OCI-LY3 (cell line): Measurements from ENCODE around the gene ITK.

Experiments
- H2AFZ ChIP-seq: fragments of 200-600, 300-600 bp; shearing (Covaris generic); 2 replicates; pipeline ENCODE4 v1.6.0; 2014; ENCODE audit warnings: antibody characterized with exemption, low read depth, low read length
- H3K27ac ChIP-seq: fragments of 200-600, 300-600 bp; sonication (generic); 2 replicates; pipeline ENCODE4 v1.5.1; 2014; ENCODE audit warnings: mild to moderate bottlenecking, low read length, moderate library complexity, mixed read lengths
- H3K27me3 ChIP-seq: fragments of 200-600, 300-600 bp; sonication (generic); 2 replicates; pipeline ENCODE4 v1.6.1; 2014; ENCODE audit warnings: low read depth, low read length, mixed read lengths
- H3K36me3 ChIP-seq: fragments of 200-600, 300-600 bp; sonication (generic); replicated peaks from 2 replicates; pipeline ENCODE3; 2014; ENCODE audit warnings: low read depth, low read length, mixed read lengths
- H3K4me1 ChIP-seq: fragments of 300-600, 200-600 bp; sonication (generic); 2 replicates; pipeline ENCODE4 v1.6.1; 2014; ENCODE audit warnings: low read length, mixed read lengths
- H3K4me2 ChIP-seq: fragments of 200-600, 300-600 bp; sonication (generic); 2 replicates; pipeline ENCODE4 v1.6.1; 2014; ENCODE audit warnings: low read length, mixed read lengths
- H3K4me3 ChIP-seq: fragments of 300-600, 200-600 bp; sonication (generic); 2 replicates; pipeline ENCODE4 v1.5.1; 2014; ENCODE audit warnings: antibody characterized with exemption, mild to moderate bottlenecking, low read length, moderate library complexity
- H3K79me2 ChIP-seq: fragments of 300-600, 200-600 bp; shearing (Covaris generic); 2 replicates; pipeline ENCODE4 v1.6.1; 2014; ENCODE audit warnings: mild to moderate bottlenecking, low read length, mixed read lengths
- H3K9ac ChIP-seq: fragments of 300-600, 200-600 bp; shearing (Covaris generic); 2 replicates; pipeline ENCODE4 v1.6.0; 2014; ENCODE audit warnings: mild to moderate bottlenecking, low read length, moderate library complexity
- H3K9me3 ChIP-seq: fragments of 200-600, 300-600 bp; shearing (Covaris generic); 2 replicates; pipeline ENCODE4 v1.6.1; 2014; ENCODE audit warnings: low read length, mixed read lengths; ENCODE audit not compliant: insufficient read depth
- H4K20me1 ChIP-seq: fragments of 200-600, 300-600 bp; sonication (generic); 2 replicates; pipeline ENCODE4 v1.6.1; 2016; ENCODE audit warnings: low read length, mixed read lengths; ENCODE audit not compliant: insufficient read depth
- CTCF ChIP-seq: fragments of 200-600, 300-600 bp; sonication (generic); IDR thresholded peaks from 2 replicates; pipeline ENCODE4 v1.5.1; 2014; ENCODE audit warnings: antibody characterized with exemption, low read length, low read depth
- EZH2phosphoT487 ChIP-seq: fragments of 200-600 bp; shearing (Covaris generic); IDR thresholded peaks from 2 replicates; pipeline ENCODE4 v1.6.1; 2018; ENCODE audit warnings: antibody characterized with exemption, mixed run types, low read depth

Gene ITK

GRCh38 chr5:157294407-157295091 lies 113.9 kb downstream of the ITK start:
- no peak for TF ChIP-seq CTCF
- TF ChIP-seq EZH2phosphoT487, result no peak
- Histone ChIP-seq H3K9ac (no peak overlapping the region), H3K27ac (no peak overlapping the region), H3K36me3 (peaks cover 26% of the 10 kb centered on the region), H3K27me3 (no peaks in the 10 kb centered on the region), H3K9me3 (no peaks in the 10 kb centered on the region), H4K20me1 (no peaks in the 10 kb centered on the region), H3K4me1 (peaks cover 18% of the 10 kb centered on the region), H3K79me2 (no peaks in the 10 kb centered on the region), H3K4me3 (no peak overlapping the region), H2AFZ (no peak overlapping the region), H3K4me2 (no peak overlapping the region)

DNA sequence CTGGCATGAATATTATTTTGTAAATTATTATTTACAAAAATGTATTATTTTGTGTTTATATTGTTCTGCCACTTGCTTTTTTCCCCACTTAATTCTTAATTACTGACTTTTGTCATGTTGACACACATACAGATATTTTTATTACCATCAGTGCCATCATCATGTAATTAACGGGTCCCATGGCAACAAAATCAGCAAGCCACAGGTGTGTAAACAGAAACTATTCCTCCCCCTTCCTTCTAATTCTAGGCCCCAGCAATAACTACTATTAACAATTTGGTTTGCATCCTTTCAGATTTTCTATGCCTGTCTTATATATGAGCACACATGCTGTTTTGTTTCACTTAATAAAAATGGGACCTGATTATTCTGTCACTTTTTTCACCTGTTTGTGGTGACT lies 114.6 kb downstream of the ITK start:
- Histone ChIP-seq H3K9ac (no peak overlapping the region), H3K79me2 (no peaks in the 10 kb centered on the region), H3K27ac (no peak overlapping the region), H3K4me3 (no peak overlapping the region), H3K4me1 (peaks cover 18% of the 10 kb centered on the region), H3K4me2 (no peak overlapping the region), H3K36me3 (peaks cover 25% of the 10 kb centered on the region), H2AFZ (no peak overlapping the region), H3K9me3 (no peaks in the 10 kb centered on the region), H4K20me1 (no peaks in the 10 kb centered on the region), H3K27me3 (no peaks in the 10 kb centered on the region)
- no peak for TF ChIP-seq CTCF
- TF ChIP-seq EZH2phosphoT487, result no peak

- no peak for TF ChIP-seq CTCF
- no peak for TF ChIP-seq EZH2phosphoT487
- Histone ChIP-seq H4K20me1 (no peaks in the 10 kb centered on the region), H3K27ac (no peak overlapping the region), H3K4me2 (no peak overlapping the region), H3K9me3 (no peaks in the 10 kb centered on the region), H3K4me1 (no peaks in the 10 kb centered on the region), H3K79me2 (no peaks in the 10 kb centered on the region), H3K27me3 (no peaks in the 10 kb centered on the region), H3K36me3 (peaks cover 8% of the 10 kb centered on the region), H3K9ac (no peak overlapping the region), H2AFZ (no peak overlapping the region), H3K4me3 (no peak overlapping the region)
Measured at GRCh38 chr5:157300564-157300963, 119.9 kb downstream of the ITK start.

DNA sequence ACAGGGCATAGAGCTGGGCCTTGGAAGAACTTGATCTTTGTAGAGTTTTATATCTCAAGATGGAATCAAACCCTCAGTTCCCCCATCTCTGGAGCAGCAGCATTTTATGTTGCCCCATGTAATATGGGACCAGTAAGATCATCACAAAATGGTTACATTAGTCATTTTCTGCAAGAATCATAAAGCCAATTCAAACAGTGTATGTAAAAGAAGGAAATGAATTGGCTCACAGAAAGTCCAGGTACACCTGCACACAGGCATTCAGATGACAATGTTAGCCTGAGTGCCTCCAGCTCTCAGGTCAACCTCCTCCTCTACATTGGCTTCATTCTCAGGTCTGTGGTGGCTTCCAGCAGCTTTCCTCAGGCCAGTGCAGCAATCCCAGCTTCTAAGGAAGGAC lies 120.4 kb downstream of the ITK start:
- H3K9ac ChIP-seq, result no peak overlapping the region
- H3K27ac ChIP-seq, result no peak overlapping the region
- no peaks in the 10 kb centered on the region for H3K4me1 ChIP-seq
- no peaks in the 10 kb centered on the region for H3K27me3 ChIP-seq
- no peak overlapping the region for H3K4me2 ChIP-seq
- no peak overlapping the region for H2AFZ ChIP-seq
- H3K4me3 ChIP-seq, result no peak overlapping the region
- H3K79me2 ChIP-seq, result no peaks in the 10 kb centered on the region
- H3K36me3 ChIP-seq, result peaks cover 3% of the 10 kb centered on the region
- TF ChIP-seq CTCF (no peak), EZH2phosphoT487 (no peak)
- no peaks in the 10 kb centered on the region for H4K20me1 ChIP-seq
- no peaks in the 10 kb centered on the region for H3K9me3 ChIP-seq
